Measurements from ENCODE around the gene WWOX. TPM values are rescaled to one million over a fixed set of nuclear protein-coding genes. Genes with fewer than 3 reads are reported as not detected.

Gene WWOX
- total and polyA plus RNA-seq, 2 of the 13 experiments (the other 11 are each of a cell fraction or from before 2014, with no cell fraction given): 9.1 to 37.4 TPM

GRCh38 chr16:78796221-78796866, 696.9 kb downstream of the WWOX start (continued):
- TF ChIP-seq KDM5B (CRISPR knock-in tag; IDR thresholded peaks at IDR 0.05; ENCODE audit: borderline replicate concordance) (no peak), MLX (CRISPR knock-in tag; IDR thresholded peaks at IDR 0.05) (no peak), ZBTB26 (CRISPR knock-in tag; IDR thresholded peaks at IDR 0.05; ENCODE audit: borderline replicate concordance) (no peak), ZNF556 (CRISPR knock-in tag; IDR thresholded peaks at IDR 0.05; ENCODE audit: borderline replicate concordance) (no peak), RBM22 (optimal IDR thresholded peaks at IDR 0.05; ENCODE audit: low read length) (no peak), ZNF672 (CRISPR knock-in tag; IDR thresholded peaks at IDR 0.05) (no peak), ZNF44 (CRISPR knock-in tag; IDR thresholded peaks at IDR 0.05) (no peak), SUZ12 (IDR thresholded peaks at IDR 0.05; ENCODE audit: low read depth, low read length) (peak; percentile 68), ZNF235 (CRISPR knock-in tag; IDR thresholded peaks at IDR 0.05; ENCODE audit: borderline replicate concordance) (no peak), KLF9 (CRISPR knock-in tag; IDR thresholded peaks at IDR 0.05; ENCODE audit: low read depth) (no peak), CCAR2 (optimal IDR thresholded peaks at IDR 0.05; ENCODE audit: low read depth, low read length) (no peak), CBX2 (IDR thresholded peaks at IDR 0.05; ENCODE audit: low read depth, low read length) (no peak), CBX2 (CRISPR knock-in tag; IDR thresholded peaks at IDR 0.05; ENCODE audit: low read depth) (no peak), GTF2F1 (IDR thresholded peaks at IDR 0.05; ENCODE audit: low read length) (no peak; the same call in 1 of the 2 replicates), ZNF124 (CRISPR knock-in tag; IDR thresholded peaks at IDR 0.05) (no peak), ARHGAP35 (CRISPR knock-in tag; IDR thresholded peaks at IDR 0.05; ENCODE audit: borderline replicate concordance) (no peak), TSC22D2 (CRISPR knock-in tag; IDR thresholded peaks at IDR 0.05; ENCODE audit: borderline replicate concordance) (no peak), CBX1 (IDR thresholded peaks at IDR 0.05; ENCODE audit: low read depth) (no peak), MED1 (CRISPR knock-in tag; IDR thresholded peaks at IDR 0.05) (no peak; the same call in 1 of the 2 replicates), ZNF546 (CRISPR knock-in tag; conservative IDR thresholded peaks at IDR 0.05) (no peak), STAG1 (CRISPR knock-in tag; IDR thresholded peaks at IDR 0.05) (no peak), ETV5 (CRISPR knock-in tag; IDR thresholded peaks at IDR 0.05; ENCODE audit: borderline replicate concordance) (no peak), PLRG1 (conservative IDR thresholded peaks at IDR 0.05) (no peak), MBNL3 (CRISPR knock-in tag; conservative IDR thresholded peaks at IDR 0.05) (0 out of 2 replicates have a peak, but pooled peaks have one; percentile 54), ZBTB10 (CRISPR knock-in tag; IDR thresholded peaks at IDR 0.05; ENCODE audit: borderline replicate concordance) (no peak)
